Jurkat, Clone E6-1 (cell line): ENCODE data around the gene GPRIN2.
"Not testable (repeated sequence)": the region's sequence is repeated elsewhere in the genome, so short reads cannot be mapped to it uniquely, and the experiment has no call there.

ENCODE experiments used
- DNase-seq: peaks from one replicate; pipeline ENCODE4 v3.0.0-alpha.2; 2011; ENCODE audit warnings: low read depth, low spot score
- H3K4me3 ChIP-seq: 2 replicates; pipeline ENCODE4 v1.5.1; 2011; ENCODE audit warnings: mild to moderate bottlenecking, low read length, control low read depth, moderate library complexity

The GPRIN2 gene

DNA sequence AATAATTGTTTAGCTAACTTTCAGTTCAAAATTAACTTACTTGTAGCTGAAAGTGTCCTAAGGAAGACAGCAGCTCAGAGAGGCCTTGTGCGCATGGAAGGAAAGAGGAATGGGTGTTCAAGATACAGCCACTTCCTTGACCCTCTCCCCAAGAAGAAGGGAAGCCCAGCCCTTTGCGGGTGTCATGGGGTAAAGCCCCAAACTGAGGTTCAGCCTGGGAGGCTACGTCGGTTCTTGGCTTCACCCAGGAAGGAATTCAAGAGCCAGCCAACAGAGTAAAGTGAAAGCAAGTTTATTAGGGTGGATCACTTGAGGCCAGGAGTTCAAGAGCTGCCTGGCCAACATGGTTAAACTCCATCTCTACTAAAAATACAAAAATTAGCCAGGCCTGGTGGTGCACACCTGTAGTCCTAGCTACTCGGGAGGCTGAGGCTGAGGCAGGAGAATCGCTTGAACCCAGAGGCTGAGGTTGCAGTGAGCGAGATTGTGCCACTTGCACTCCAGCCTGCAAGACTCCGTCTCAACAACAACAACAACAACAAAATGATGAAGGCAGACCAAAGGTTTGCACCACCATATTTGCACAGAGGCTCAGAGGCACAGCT lies 15.9 kb downstream of the GPRIN2 start:
- DNase-seq, result no peak
- H3K4me3 ChIP-seq, result no peak overlapping the region

DNA sequence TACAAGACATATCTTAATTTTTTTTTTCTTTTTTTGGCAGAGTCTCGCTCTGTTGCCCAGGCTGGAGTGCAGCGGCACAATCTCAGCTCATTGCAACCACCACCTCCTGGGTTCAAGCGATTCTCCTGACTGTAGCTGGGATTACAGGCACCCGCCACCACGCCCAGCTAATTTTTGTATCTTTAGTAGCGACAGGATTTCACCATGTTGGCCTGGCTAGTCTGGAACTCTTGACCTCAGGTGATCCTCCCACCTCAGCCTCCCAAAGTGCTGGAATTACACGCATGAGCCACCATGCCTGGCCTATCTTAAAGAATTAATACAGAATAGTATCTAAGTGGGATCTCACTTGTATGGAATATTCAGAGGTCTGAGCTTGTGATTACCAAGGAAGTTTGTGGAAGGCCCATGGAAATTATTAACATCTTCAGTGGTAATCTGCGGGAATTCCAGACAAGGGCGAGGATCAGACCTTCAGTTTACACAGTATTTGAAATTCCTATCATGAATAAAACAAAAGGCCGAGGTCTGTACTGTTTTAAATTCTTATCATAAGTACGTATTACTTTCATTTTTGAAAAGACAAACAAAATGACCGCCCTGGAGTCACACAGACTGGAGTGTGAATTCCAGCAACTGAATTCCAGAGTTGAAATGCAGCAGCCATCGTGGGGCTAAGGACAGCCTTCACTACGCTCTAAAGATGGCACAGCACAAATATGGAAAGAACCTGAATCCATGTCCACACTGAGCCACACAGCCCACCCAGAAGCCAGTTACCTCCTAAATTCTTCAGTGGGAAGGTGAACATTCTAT lies 16.7 kb downstream of the GPRIN2 start:
- no peak for DNase-seq
- no peak overlapping the region for H3K4me3 ChIP-seq

DNA sequence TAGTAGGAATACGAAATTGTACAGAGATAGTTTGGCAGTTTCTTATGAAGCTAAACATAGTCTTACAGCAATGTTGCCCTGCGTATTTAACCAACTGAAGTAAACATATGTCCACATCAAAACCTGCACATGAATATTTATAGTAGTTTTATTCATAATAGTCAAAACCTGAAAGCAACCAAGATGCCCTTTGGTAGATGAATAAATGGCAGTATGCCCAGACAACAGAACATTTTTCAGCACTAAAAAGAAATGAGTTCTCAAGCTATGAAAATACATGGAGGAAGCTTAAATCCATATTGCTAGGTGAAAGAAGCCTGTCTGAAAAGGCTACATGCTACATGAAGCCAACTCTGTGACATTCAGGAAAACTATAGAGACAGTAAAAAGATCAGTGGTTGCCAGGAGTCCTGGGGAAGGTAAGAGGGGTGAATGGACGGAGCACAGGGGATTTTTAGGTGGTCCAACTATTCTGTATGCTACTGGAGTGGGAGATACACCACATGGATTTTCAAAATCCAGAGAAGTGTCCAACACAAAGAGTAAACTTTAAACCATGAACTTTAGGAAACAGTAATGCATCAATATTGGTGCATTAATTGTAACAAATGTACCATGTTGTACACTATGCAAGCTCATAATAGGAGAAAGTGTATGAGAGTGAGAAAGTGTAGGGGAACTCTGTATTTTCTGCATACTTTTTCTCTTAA lies 17.6 kb downstream of the GPRIN2 start:
- H3K4me3 ChIP-seq, result no peak overlapping the region
- DNase-seq, result no peak

DNA sequence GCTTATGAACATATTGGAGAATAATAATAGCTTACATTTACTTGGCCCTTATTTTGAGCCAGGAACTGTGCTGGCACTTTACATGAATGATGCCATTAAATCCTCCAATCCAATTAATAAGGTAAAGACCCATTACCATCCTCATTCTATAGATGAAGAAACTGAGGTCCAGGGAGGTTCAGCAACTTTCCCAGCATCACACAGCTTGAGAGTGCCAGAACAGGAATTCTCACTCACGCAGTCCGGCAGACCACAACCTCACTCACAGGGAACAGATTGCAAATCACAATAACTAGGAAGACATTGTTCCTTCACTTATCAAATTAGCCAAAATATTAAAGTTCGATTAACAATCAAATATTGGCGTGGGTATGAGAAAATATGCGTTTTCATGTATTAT lies 18.3 kb downstream of the GPRIN2 start:
- no peak for DNase-seq
- H3K4me3 ChIP-seq, result no peak overlapping the region

DNA sequence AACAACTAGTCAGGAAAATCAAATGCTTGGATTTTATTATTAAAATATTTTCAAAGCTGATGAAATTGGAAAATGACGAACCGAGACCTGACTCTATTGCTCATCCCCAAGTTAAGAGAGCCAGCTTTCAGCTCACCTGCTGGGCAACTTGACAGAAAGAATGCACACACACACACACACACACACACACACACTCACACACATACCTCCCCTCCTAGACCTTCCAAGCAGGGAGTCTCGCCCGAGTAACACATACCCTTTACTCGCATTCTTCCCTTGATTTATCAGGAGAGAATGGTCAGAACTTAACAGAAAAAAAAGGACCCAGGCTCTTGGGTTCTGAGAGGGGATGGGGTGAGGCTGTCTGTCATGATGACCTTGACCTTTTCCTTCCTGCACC lies 19.1 kb downstream of the GPRIN2 start:
- DNase-seq, result no peak
- H3K4me3 ChIP-seq, result no peak overlapping the region

DNA sequence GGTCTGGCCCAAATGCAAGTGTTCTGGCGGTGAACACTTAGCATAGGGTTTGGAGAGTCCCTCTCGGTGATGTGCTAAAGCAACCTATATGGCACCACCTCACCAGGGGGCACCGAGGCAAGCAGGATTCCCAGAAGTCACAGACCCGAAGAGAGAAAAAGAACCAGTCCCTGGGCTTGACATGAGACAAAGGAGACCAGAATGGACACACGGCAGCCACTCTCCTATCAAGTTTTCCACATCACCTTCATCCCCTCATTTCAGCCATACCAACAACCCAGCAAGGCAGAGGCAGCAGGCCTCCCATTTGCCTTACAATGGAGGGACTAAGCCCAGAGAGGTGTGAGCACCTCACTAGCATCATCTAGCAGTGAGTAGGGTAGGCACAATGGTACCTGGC lies 19.7 kb downstream of the GPRIN2 start:
- DNase-seq, result no peak
- no peak overlapping the region for H3K4me3 ChIP-seq

DNA sequence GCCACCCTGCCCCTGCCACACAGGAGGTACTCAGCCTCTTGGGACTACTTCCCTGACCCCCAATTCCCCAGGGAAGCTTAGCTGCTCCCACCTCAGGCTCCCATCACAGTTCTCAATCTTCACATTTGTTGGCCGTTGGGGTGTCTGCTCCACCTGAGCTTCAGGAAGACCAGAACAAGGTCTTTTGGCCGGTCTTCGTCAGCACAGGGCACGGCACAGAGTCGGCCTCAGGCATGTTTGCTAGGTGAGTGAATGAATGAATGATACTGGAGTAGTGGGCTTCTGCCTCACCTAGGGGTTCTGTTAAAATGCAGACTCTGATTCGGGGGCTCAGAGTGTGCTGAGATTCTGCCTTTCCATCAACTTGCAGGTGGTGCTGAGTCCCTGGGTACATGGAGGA lies 20.3 kb downstream of the GPRIN2 start:
- no peak for DNase-seq
- H3K4me3 ChIP-seq, result no peak overlapping the region

DNA sequence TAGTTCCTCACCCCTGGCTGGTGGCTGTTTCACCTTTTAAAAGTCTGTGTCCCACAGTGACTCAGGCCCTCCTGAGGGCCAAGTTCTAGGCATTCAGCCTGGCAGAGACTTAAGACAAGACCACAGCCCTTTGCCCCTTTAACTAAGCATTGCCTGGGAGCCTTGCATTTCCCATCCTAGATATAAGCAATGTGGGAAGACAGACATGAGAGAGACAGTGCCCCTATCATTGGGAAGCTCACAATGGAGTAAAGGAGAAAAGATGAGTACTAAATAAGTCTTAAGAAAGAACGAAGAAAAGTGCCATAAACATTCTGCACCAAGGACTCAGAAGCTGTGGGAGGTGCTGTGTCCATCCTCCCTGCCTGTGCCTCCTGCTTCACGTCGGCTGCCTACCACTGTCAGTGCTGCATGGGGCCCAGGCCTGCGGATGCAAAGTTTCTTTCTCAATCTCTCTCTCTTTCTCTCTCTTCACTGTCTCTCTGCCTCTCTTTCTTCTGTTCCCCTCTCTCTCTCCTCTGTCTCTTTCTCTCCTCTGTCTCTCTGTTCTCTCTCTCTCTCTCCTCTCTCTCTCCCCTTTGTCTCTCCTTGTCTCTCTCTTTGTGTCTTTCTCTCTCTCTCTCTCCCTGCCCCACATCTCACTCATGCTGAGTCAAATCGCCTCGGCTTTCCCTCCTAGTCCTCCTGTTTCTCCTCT lies 21.5 kb downstream of the GPRIN2 start:
- DNase-seq, result no peak
- no peak overlapping the region for H3K4me3 ChIP-seq

DNA sequence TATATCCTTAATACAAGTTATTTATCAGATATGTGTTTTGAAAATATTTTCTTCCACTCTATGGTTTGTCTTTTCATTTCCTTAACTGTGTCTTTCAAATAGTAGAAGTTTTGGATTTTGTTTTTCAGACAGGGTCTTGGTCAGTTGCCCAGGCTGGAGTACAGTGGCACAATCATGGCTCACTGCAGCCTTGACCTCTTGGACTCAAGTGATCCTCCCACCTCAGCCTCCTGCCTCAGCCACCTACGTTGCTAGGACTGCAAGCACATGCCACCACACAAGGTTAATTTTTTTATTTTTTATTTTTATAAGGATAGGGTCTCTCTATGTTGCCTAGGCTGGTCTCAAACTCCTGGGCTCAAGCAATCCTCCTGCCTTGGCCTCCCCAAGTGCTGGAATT lies 24.2 kb downstream of the GPRIN2 start:
- not testable (repeated sequence) for H3K4me3 ChIP-seq, DNase-seq

DNA sequence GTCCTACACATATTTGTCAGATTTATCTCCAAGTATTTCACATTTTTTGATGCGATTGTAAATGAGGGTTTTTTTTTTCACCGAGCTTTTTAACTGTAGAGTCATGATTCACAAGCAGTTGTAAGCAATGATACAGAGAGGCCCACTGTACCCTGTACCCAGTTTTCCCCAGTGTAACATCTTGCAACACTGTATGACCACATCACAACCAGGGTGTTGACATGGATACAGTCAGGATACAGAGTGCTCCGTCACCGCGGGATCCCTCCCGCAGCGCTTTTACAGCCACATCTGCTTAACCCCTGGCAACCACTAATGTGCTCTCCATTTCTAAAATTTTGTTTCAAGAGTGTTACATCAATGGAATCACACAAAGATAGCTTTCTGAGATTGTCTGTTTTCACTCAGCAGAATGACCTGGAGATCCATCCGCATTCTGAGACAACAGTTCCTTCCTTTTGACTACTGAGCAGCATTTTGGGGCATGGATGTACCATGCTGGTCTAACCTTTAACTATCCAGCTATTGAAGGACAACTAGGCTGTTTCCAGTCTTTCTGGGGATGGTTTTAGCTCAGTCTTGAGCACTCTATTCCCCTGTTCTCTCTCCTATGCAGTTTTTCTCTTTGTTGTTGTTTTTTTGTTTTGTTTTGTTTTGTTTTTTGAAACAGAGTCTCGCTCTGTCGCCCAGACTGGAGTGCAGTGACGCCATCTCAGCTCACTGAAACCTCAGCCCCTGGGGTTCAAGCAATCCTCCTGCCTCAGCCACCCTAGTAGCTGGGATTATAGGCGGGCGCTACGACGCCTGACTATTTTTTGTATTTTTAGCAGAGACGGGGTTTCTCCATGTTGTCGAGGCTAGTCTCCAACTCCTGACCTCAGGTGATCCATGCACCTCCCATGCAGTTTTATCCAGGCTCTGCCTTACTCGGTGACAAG lies 25.9 kb downstream of the GPRIN2 start:
- peak; percentile 51 for DNase-seq

DNA sequence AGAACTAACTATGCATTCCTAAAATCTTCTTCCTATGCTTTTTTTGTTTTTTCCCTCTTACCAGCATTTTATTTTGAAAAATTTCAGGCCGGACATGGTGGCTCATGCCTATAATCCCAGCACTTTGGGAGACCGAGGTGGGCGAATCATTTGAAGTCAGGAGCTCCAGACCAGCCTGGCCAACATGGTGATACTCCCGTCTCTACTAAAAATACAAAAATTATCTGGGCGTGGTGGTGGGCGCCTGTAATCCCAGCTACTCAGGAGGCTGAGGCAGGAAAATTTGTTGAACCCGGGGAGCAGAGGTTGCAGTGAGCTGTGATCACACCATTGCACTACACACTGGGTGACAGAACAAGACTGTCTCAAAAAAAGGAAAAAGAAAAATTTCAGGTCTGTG lies 26.7 kb downstream of the GPRIN2 start:
- DNase-seq, result not testable (repeated sequence)

More for the DNA sequence above, 25.9 kb downstream of the GPRIN2 start:
- no peak overlapping the region for H3K4me3 ChIP-seq

DNA sequence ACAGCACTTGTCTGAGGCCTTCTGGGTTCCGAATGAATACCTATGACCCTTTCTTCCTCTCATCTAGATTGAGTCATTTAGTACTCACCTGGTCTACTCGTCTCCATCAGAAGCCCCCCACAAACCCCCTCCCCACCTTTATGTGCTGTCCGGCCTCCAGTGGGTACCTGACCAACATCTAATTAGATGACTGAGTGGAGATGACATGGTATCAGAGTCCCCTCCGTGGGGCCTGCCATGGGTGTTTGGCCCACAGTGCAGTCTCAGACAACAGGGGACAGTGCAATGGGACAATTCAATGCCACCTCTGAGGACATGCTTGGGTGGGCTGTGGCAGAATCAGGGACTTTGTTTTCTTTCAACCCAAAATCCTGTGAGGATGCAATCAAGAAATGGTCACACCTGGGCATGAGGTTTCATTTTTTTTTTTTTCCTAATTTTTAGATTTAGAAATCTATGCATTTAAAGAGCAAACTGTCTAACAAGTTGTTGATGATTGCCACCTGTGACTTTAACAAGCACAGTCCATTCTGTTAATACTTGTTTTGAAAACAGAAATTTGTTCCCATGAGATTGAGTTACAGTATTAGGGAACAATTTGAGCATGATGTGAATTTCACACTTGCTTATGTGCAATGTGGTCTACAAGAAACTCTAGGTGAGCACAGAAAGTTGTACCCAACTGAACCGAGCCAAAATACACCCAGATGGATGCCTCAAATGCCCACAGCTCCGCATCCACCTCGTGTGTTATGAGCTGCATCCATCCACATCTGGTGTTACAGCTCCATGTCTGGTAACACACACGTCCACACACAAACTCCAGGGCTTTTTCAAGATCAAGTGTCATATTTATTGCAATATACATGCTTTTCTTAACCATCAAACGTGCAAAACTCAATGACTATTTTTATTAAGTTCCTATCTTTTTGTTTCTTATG lies 27.5 kb downstream of the GPRIN2 start:
- DNase-seq, result no peak
- H3K4me3 ChIP-seq, result no peak overlapping the region

More for the DNA sequence above, 26.7 kb downstream of the GPRIN2 start:
- H3K4me3 ChIP-seq, result not testable (repeated sequence)

DNA sequence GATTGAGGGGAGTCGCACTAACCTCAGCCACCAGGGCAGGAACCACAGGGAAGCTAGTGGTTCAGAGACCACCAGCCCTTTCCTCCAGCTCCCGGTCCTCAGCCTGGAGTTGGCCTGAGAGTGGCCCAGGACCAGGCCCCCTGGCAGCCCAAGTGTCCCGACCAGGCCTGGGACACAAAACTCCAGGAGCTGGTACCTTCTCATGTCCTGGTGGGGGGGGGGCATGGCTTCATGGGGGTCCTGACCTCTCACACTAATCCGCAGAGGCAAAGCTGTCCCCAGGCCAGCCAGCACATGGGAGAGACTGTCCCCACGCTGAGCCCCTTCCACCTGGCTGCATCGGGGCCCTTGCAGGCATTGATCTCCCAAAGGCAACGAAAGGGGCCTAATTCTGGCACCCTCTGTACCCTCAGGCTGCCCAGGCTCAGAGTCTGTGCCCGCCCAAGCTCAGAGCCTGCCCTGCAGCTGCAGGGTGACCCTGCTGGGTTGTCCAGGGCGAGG lies 28.2 kb downstream of the GPRIN2 start:
- H3K4me3 ChIP-seq, result no peak overlapping the region
- DNase-seq, result no peak

DNA sequence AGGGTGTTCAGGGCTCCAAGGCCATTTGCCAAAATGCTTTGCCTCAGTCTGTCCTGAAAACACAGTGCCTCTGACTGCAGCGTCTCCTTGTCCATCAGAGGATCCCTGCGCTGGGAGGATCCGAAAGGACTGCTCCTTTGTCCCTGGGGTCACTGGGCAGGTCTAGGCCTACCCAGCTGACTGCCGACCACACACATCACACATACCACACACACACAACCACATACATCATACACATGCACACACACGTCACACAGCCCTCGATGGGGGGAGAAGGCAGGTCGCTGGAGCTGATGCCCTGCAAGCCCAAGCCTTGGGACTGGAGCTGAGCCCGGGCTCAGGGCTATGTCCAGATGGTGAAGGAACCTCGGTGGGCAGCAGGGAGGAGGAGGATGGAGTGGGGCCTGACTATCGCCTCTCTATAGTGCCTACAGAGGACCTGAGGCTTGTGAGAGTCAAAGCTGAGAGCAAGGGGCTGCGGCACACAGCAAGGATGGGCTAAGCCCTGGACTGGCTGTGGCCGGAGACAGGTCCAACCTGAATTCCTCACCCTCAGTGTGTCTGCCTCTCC lies 29.1 kb downstream of the GPRIN2 start:
- H3K4me3 ChIP-seq, result no peak overlapping the region

DNA sequence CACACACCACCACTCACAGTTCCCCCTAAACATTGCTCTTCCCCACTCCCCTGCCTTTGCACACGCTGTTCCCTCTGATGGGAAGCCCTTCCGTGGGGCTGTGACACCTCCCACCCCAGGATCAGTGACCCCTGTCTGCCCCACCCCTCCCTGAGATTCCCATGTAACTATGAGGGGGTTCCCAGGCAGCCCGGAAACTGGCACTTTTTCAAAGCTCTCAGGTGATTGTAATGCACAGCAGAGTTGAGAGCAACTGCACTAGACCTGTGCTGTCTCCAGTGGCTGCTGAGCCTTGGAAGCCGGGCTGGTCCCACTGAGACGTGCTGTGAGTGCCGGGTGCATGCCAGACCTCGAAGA lies 29.8 kb downstream of the GPRIN2 start:
- no peak overlapping the region for H3K4me3 ChIP-seq
- no peak for DNase-seq

More for the DNA sequence above, 29.1 kb downstream of the GPRIN2 start:
- DNase-seq, result no peak

DNA sequence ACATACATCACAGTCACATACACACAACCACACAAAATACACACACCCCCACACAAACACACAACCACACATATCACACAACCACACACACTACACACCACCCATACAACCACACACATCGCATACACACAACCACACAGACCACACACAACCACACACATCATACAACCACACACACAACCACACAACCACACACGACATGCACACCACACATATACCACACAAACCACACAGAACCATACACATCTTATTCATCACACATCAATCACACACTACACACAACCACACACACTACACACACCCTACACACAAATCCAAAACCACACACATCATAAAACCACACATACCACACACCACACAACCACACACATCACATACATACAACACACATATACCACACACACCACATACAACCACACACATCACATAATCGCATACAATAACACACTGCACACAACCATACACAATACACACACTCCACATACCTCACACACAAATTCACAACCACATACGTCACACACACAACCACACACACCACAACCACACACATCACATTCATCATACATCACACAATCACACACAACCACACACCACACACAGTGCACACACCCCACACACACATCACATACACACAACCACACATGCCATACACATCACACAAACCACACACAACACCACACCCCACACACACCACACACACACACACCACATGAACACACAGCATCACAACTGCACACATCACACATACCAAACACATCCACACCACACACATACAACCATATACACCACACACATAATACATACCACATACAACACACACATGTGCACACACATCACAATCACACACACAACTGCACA lies 30.4 kb downstream of the GPRIN2 start:
- peak; percentile 28 for DNase-seq
- no peak overlapping the region for H3K4me3 ChIP-seq
